Mesenchymal stem cell (in vitro differentiated cells and primary cell): ENCODE results near the gene TEX30.
A peak's percentile ranks its signal among the peaks of the same experiment; 100 is the strongest.

Source experiments
- DNase-seq: peaks from one replicate; pipeline ENCODE4 v3.0.0-alpha.2; 2013
- H2AFZ ChIP-seq: one replicate; pipeline ENCODE4 v1.6.1; 2013; ENCODE audit warnings: low read depth, mild to moderate bottlenecking, control low read depth, inconsistent platforms, low read length, moderate library complexity
- H2AK5ac ChIP-seq: 2 replicates; pipeline ENCODE4 v1.6.1; 2013; ENCODE audit warnings: low read length, moderate library complexity, mild to moderate bottlenecking, inconsistent platforms; ENCODE audit not compliant: severe bottlenecking
- H2BK120ac ChIP-seq: one replicate; pipeline ENCODE4 v1.6.1; 2013; ENCODE audit warnings: low read depth, mild to moderate bottlenecking, inconsistent platforms, low read length, moderate library complexity
- H2BK12ac ChIP-seq, 2 experiments: one replicate each; pipeline ENCODE4 v1.6.1; 2013; ENCODE audit warnings: inconsistent platforms in 2 of 2, low read length in 2 of 2, mild to moderate bottlenecking in 2 of 2, moderate library complexity in 2 of 2, control low read depth in 1 of 2
- H2BK15ac ChIP-seq: one replicate; pipeline ENCODE4 v1.6.1; 2013; ENCODE audit warnings: mild to moderate bottlenecking, low read depth, inconsistent platforms; ENCODE audit not compliant: poor library complexity, severe bottlenecking
- H2BK5ac ChIP-seq: 2 replicates; pipeline ENCODE4 v1.6.1; 2013; ENCODE audit warnings: low read depth, mild to moderate bottlenecking, low read length, control low read depth, inconsistent platforms; ENCODE audit not compliant: poor library complexity, severe bottlenecking
- H3K14ac ChIP-seq, 2 experiments: one replicate each; pipeline ENCODE4 v1.6.1; 2013; ENCODE audit warnings: inconsistent platforms in 2 of 2, low read length in 2 of 2, control low read depth in 1 of 2, mild to moderate bottlenecking in 1 of 2, moderate library complexity in 1 of 2
- H3K18ac ChIP-seq, 2 experiments: one replicate each; pipeline ENCODE4 v1.6.1; 2013; ENCODE audit warnings: inconsistent platforms in 2 of 2, low read length in 2 of 2, control low read depth in 1 of 2, low read depth in 1 of 2, mild to moderate bottlenecking in 1 of 2
- H3K23ac ChIP-seq, 2 experiments: one replicate each; pipeline ENCODE4 v1.6.1; 2013; ENCODE audit warnings: inconsistent platforms in 2 of 2, low read length in 2 of 2, mild to moderate bottlenecking in 2 of 2, moderate library complexity in 2 of 2, control low read depth in 1 of 2
- H3K27ac ChIP-seq: 2 replicates; pipeline ENCODE4 v1.5.1; 2013; ENCODE audit warnings: mild to moderate bottlenecking, moderate library complexity, low read length, control low read depth, inconsistent platforms; ENCODE audit not compliant: poor library complexity, severe bottlenecking
- H3K27me3 ChIP-seq, 2 experiments: 2 replicates each; pipeline versions ENCODE4 v1.6.1 to v1.7.0; 2013; ENCODE audit warnings: low read length in 2 of 2, mild to moderate bottlenecking in 2 of 2, moderate library complexity in 2 of 2, control low read depth in 1 of 2, inconsistent platforms in 1 of 2; ENCODE audit not compliant: control insufficient read depth in 1 of 2, insufficient read depth in 1 of 2
- H3K36me3 ChIP-seq, 2 experiments: 2 replicates each; pipeline versions ENCODE4 v1.6.1 to v1.7.0; 2013; ENCODE audit warnings: low read length in 2 of 2, control low read depth in 1 of 2, inconsistent platforms in 1 of 2, low read depth in 1 of 2, mild to moderate bottlenecking in 1 of 2; ENCODE audit not compliant: insufficient read depth in 2 of 2, control insufficient read depth in 1 of 2
- H3K4ac ChIP-seq, 2 experiments: one replicate each; pipeline ENCODE4 v1.6.1; 2013; ENCODE audit warnings: inconsistent platforms in 2 of 2, low read length in 2 of 2, mild to moderate bottlenecking in 2 of 2, moderate library complexity in 2 of 2, control low read depth in 1 of 2, low read depth in 1 of 2
- H3K4me1 ChIP-seq: 2 replicates; pipeline ENCODE4 v1.6.1; 2013; ENCODE audit warnings: low read depth, low read length, control low read depth; ENCODE audit not compliant: control insufficient read depth, insufficient read depth
- H3K4me2 ChIP-seq: 2 replicates; pipeline ENCODE4 v1.6.1; 2013; ENCODE audit warnings: low read length, mild to moderate bottlenecking, inconsistent platforms; ENCODE audit not compliant: poor library complexity, severe bottlenecking
- H3K4me3 ChIP-seq, 2 experiments: 2 replicates each; pipeline versions ENCODE4 v1.5.1 to v1.7.0; 2013; ENCODE audit warnings: low read length in 2 of 2, mild to moderate bottlenecking in 2 of 2, control low read depth in 1 of 2, low read depth in 1 of 2; ENCODE audit not compliant: insufficient read depth in 1 of 2
- H3K79me1 ChIP-seq: replicated peaks from 2 replicates; pipeline ENCODE4 v1.6.1; 2013; ENCODE audit warnings: mild to moderate bottlenecking, control low read depth, low read length, inconsistent platforms; ENCODE audit not compliant: poor library complexity, severe bottlenecking
- H3K9ac ChIP-seq: 2 replicates; pipeline ENCODE4 v1.7.0; 2013; ENCODE audit warnings: mild to moderate bottlenecking, low read length, moderate library complexity
- H3K9me3 ChIP-seq: 2 replicates; pipeline ENCODE4 v1.7.0; 2013; ENCODE audit warnings: mild to moderate bottlenecking, low read length; ENCODE audit not compliant: control insufficient read depth
- H4K8ac ChIP-seq: one replicate; pipeline ENCODE4 v1.6.1; 2013; ENCODE audit warnings: inconsistent platforms, mild to moderate bottlenecking, low read length, moderate library complexity
- H4K91ac ChIP-seq: one replicate; pipeline ENCODE4 v1.6.1; 2013; ENCODE audit warnings: mild to moderate bottlenecking, low read length, inconsistent platforms
- WGBS: methylation state at CpG from one replicate; pipeline ENCODE4 v1.1.7; 2013; ENCODE audit warnings: mixed read lengths; 5-methylcytosine and 5-hydroxymethylcytosine counted together

Gene TEX30

GRCh38 chr13:102772042-102772425 lies 1.6 kb downstream of the TEX30 start:
- Histone ChIP-seq H2AK5ac (no peak overlapping the region), H2AFZ (no peak overlapping the region), H2BK15ac (no peak overlapping the region), H3K79me1 (peaks cover 16% of the 10 kb centered on the region), H3K36me3 (peaks cover 5 to 6% of the 10 kb centered on the region in 2 experiments), H3K9me3 (no peaks in the 10 kb centered on the region), H3K4ac (no peak overlapping the region), H3K4me2 (no peak overlapping the region), H3K4me1 (peaks cover 16% of the 10 kb centered on the region), H4K8ac (no peak overlapping the region), H3K23ac (no peak overlapping the region), H2BK120ac (no peak overlapping the region), H2BK5ac (no peak overlapping the region), H3K4me3 (peak overlapping the region in 1 of 2 experiments; percentile 90), H2BK12ac (no peak overlapping the region), H4K91ac (no peak overlapping the region), H3K14ac (no peak overlapping the region), H3K9ac (no peak overlapping the region), H3K27ac (no peak overlapping the region), H3K18ac (no peak overlapping the region), H3K27me3 (no peaks in the 10 kb centered on the region)
- no peak for DNase-seq
- WGBS, result 98% methylated on average over 16 of the region's 16 CpGs

- H2AK5ac ChIP-seq, result no peak overlapping the region
These were observed 2.1 kb downstream of the TEX30 start for GRCh38 chr13:102771298-102772041.

GRCh38 chr13:102770435-102770834 lies 3.2 kb downstream of the TEX30 start:
- no peak overlapping the region for H3K14ac ChIP-seq
- no peak for DNase-seq
- no peak overlapping the region for H3K23ac ChIP-seq
- H3K4me2 ChIP-seq, result no peak overlapping the region
- H2AK5ac ChIP-seq, result no peak overlapping the region
- no peak overlapping the region for H4K91ac ChIP-seq
- no peak overlapping the region for H3K18ac ChIP-seq
- H2AFZ ChIP-seq, result no peak overlapping the region
- H2BK12ac ChIP-seq, result no peak overlapping the region
- no peak overlapping the region for H3K9ac ChIP-seq
- no peak overlapping the region for H2BK15ac ChIP-seq
- H3K79me1 ChIP-seq, result peaks cover 16% of the 10 kb centered on the region
- H3K4me3 ChIP-seq, result no peak overlapping the region
- 79% methylated on average over 2 of the region's 2 CpGs for WGBS
- no peak overlapping the region for H2BK5ac ChIP-seq
- H3K4ac ChIP-seq, result no peak overlapping the region
- peaks cover 6 to 21% of the 10 kb centered on the region in 2 experiments for H3K36me3 ChIP-seq
- H3K4me1 ChIP-seq, result peaks cover 16% of the 10 kb centered on the region
- no peak overlapping the region for H4K8ac ChIP-seq
- H2BK120ac ChIP-seq, result no peak overlapping the region
- no peak overlapping the region for H3K27ac ChIP-seq
- no peaks in the 10 kb centered on the region for H3K27me3 ChIP-seq
- H3K9me3 ChIP-seq, result no peaks in the 10 kb centered on the region

More at GRCh38 chr13:102771298-102772041, 2.1 kb downstream of the TEX30 start:
- Histone ChIP-seq H3K27ac (no peak overlapping the region), H3K4me1 (peaks cover 16% of the 10 kb centered on the region), H3K14ac (no peak overlapping the region), H2BK120ac (no peak overlapping the region), H4K91ac (no peak overlapping the region), H3K4ac (no peak overlapping the region), H3K18ac (no peak overlapping the region), H3K79me1 (peaks cover 16% of the 10 kb centered on the region), H3K9ac (peak overlapping the region; percentile 2), H2AFZ (no peak overlapping the region), H3K23ac (no peak overlapping the region), H3K9me3 (no peaks in the 10 kb centered on the region), H2BK12ac (no peak overlapping the region), H3K4me3 (no peak overlapping the region), H3K36me3 (peaks cover 6 to 10% of the 10 kb centered on the region in 2 experiments), H4K8ac (no peak overlapping the region), H3K4me2 (no peak overlapping the region), H3K27me3 (no peaks in the 10 kb centered on the region), H2BK15ac (no peak overlapping the region), H2BK5ac (no peak overlapping the region)
- 93% methylated on average over 4 of the region's 6 CpGs for WGBS
- no peak for DNase-seq

GRCh38 chr13:102769679-102770078 lies 3.9 kb downstream of the TEX30 start:
- DNase-seq, result no peak
- Histone ChIP-seq H3K27ac (no peak overlapping the region), H2BK120ac (no peak overlapping the region), H3K79me1 (peaks cover 16% of the 10 kb centered on the region), H3K23ac (no peak overlapping the region), H3K14ac (no peak overlapping the region), H2BK12ac (no peak overlapping the region), H3K18ac (no peak overlapping the region), H3K4me2 (no peak overlapping the region), H2BK15ac (no peak overlapping the region), H3K4me1 (peaks cover 16% of the 10 kb centered on the region), H3K9ac (peak overlapping the region; percentile 60), H4K91ac (no peak overlapping the region), H2AK5ac (no peak overlapping the region), H3K4ac (no peak overlapping the region), H3K9me3 (no peaks in the 10 kb centered on the region), H2BK5ac (no peak overlapping the region), H3K27me3 (no peaks in the 10 kb centered on the region), H3K4me3 (no peak overlapping the region), H3K36me3 (peaks cover 6 to 23% of the 10 kb centered on the region in 2 experiments), H2AFZ (no peak overlapping the region), H4K8ac (no peak overlapping the region)
- WGBS, result 87% methylated on average over 2 of the region's 4 CpGs
